GM19455 (cell line): ENCODE data around the gene UBE2H.
A peak's percentile ranks its signal among the peaks of the same experiment; 100 is the strongest.
"Not testable (repeated sequence)": the region's sequence is repeated elsewhere in the genome, so short reads cannot be mapped to it uniquely, and the experiment has no call there.

ENCODE experiments used
- ATAC-seq: cut with Tn5 transposase; IDR thresholded peaks from one replicate; pipeline ENCODE4 v1.9.1; 2021; ENCODE audit not compliant: unreplicated experiment

Gene UBE2H

GRCh38 chr7:129845178-129845971, 107.4 kb downstream of the UBE2H start:
- no peak for ATAC-seq

- no peak for ATAC-seq
These were observed 108.6 kb downstream of the UBE2H start for GRCh38 chr7:129843978-129844840.

GRCh38 chr7:129843365-129843898, 109.3 kb downstream of the UBE2H start:
- ATAC-seq, result no peak

GRCh38 chr7:129841465-129841864, 111.3 kb downstream of the UBE2H start:
- ATAC-seq, result no peak

- ATAC-seq, result no peak
These were observed 112.0 kb downstream of the UBE2H start for GRCh38 chr7:129840757-129841156.

GRCh38 chr7:129836983-129837382, 115.8 kb downstream of the UBE2H start:
- ATAC-seq, result no peak

GRCh38 chr7:129835569-129835968, 117.2 kb downstream of the UBE2H start:
- no peak for ATAC-seq

GRCh38 chr7:129833353-129833752, 119.4 kb downstream of the UBE2H start:
- not testable (repeated sequence) for ATAC-seq

- no peak for ATAC-seq
These were observed 120.0 kb downstream of the UBE2H start for GRCh38 chr7:129832701-129833227.

- ATAC-seq, result no peak
These were observed 120.5 kb downstream of the UBE2H start for GRCh38 chr7:129832282-129832681.

- no peak for ATAC-seq
These were observed 121.2 kb downstream of the UBE2H start for GRCh38 chr7:129831424-129832058.

- no peak for ATAC-seq
These were observed 121.8 kb downstream of the UBE2H start for GRCh38 chr7:129830949-129831348.

- no peak for ATAC-seq
These were observed 122.8 kb downstream of the UBE2H start for GRCh38 chr7:129829737-129830631.

GRCh38 chr7:129828989-129829736, 123.6 kb downstream of the UBE2H start:
- ATAC-seq, result no peak

- no peak for ATAC-seq
These were observed 124.5 kb downstream of the UBE2H start for GRCh38 chr7:129828078-129828762.

- ATAC-seq, result no peak
These were observed 125.2 kb downstream of the UBE2H start for GRCh38 chr7:129827467-129827990.

- not testable (repeated sequence) for ATAC-seq
These were observed 125.9 kb downstream of the UBE2H start for GRCh38 chr7:129826895-129827294.

GRCh38 chr7:129825209-129825970, 127.4 kb downstream of the UBE2H start:
- peak; percentile 63 for ATAC-seq
